Tibial nerve (tissue), 3 donors: Measurements from ENCODE around the gene C16orf96.

Experiments used
- CTCF ChIP-seq, 5 experiments: fragments of 200-600 bp in 3 of 5; fragments of 450-650 bp in 2 of 5; sonication (generic) in 3 of 5; IDR thresholded peaks; one replicate each; pipeline ENCODE4 v1.5.1; 2016 to 2019; ENCODE audit warnings: antibody characterized with exemption in 5 of 5, mild to moderate bottlenecking in 3 of 5, moderate library complexity in 2 of 5
- POLR2A ChIP-seq, 2 donors: fragments of 450-650 bp; IDR thresholded peaks; one replicate each; pipeline ENCODE4 v1.6.1; 2017; ENCODE audit warnings: antibody characterized with exemption in 2 of 2, mild to moderate bottlenecking in 2 of 2, moderate library complexity in 2 of 2

GRCh38 chr16:4597174-4597573, 41.0 kb downstream of the C16orf96 start:
- TF ChIP-seq CTCF (IDR thresholded peaks at IDR 0.05) (no peak), POLR2A (IDR thresholded peaks at IDR 0.05) (no peak)
